GM12878 (cell line): ENCODE measurements around the gene SPRYD7. TPM values are rescaled to one million over a fixed set of nuclear protein-coding genes. Genes with fewer than 3 reads are reported as not detected.
"Not testable (repeated sequence)": the region's sequence is repeated elsewhere in the genome, so short reads cannot be mapped to it uniquely, and the experiment has no call there.

Source experiments
- ATAC-seq: fragments of 200-7000 bp; cut with Tn5 transposase; 3 replicates; pipeline ENCODE4 v1.9.1; 2020; ENCODE audit warnings: mild to moderate bottlenecking, moderate library complexity
- BruUV-seq: library from RNA; stranded (reverse); fragments of 400-500 nt; replicated peaks from 2 replicates; lab custom pipeline; 2021; lab: Mats Ljungman, UMichigan
- CTCF ChIA-PET: fragments of 300-600 bp; sonication (Branson Sonifier 250); formaldehyde crosslinking; extraction: SDS; loops from one replicate; lab custom pipeline; 2021; ENCODE audit warnings: inconsistent platforms; lab: Yijun Ruan, JAX
- POLR2A ChIA-PET: fragments of 350-600 bp; formaldehyde crosslinking; extraction: SDS; loops from one replicate; lab custom pipeline; 2021; ENCODE audit warnings: inconsistent platforms; lab: Charles Lee
- RAD21 ChIA-PET: fragments of 300-600 bp; sonication (Branson Sonifier 250); formaldehyde crosslinking; loops from one replicate; lab custom pipeline; 2023; ENCODE audit warnings: antibody characterized with exemption; ENCODE audit not compliant: unreplicated experiment; lab: Charles Lee
- SMC1A ChIA-PET: fragments of 300-600 bp; sonication (Branson Sonifier 250); formaldehyde crosslinking; loops from one replicate; lab custom pipeline; 2023; ENCODE audit not compliant: unreplicated experiment, uncharacterized antibody; lab: Charles Lee
- DNase-seq: peaks from one replicate; pipeline ENCODE4 v3.0.0-alpha.2; 2011; ENCODE audit warnings: low read depth, low spot score
- FAIRE-seq: peaks from 3 replicates; lab custom pipeline; 2011; peaks lifted over from hg19 to GRCh38; lab: Jason Lieb, UNC
- H2AFZ ChIP-seq: 2 replicates; pipeline ENCODE4 v1.6.0; 2011; ENCODE audit warnings: low read depth, low read length, control low read depth; ENCODE audit not compliant: control insufficient read depth
- H3K27ac ChIP-seq: 2 replicates; pipeline ENCODE4 v1.5.1; 2011; ENCODE audit warnings: control low read depth; ENCODE audit not compliant: control insufficient read depth, insufficient read depth
- H3K27me3 ChIP-seq, 2 experiments: replicated peaks in 1 of 2; 2 replicates each; pipeline versions ENCODE4 v1.6.0 to v1.6.1; 2011; ENCODE audit warnings: low read length in 1 of 2; ENCODE audit not compliant: control insufficient read depth in 2 of 2, insufficient read depth in 2 of 2
- H3K36me3 ChIP-seq, 2 experiments: 2 replicates each; pipeline ENCODE4 v1.5.1; 2011; ENCODE audit warnings: low read length in 1 of 2; ENCODE audit not compliant: control insufficient read depth in 2 of 2, insufficient read depth in 2 of 2
- H3K4me1 ChIP-seq: 2 replicates; pipeline ENCODE4 v1.6.1; 2011; ENCODE audit warnings: mild to moderate bottlenecking, low read length, moderate library complexity, mixed read lengths; ENCODE audit not compliant: control insufficient read depth, insufficient read depth
- H3K4me2 ChIP-seq: 2 replicates; pipeline ENCODE4 v1.6.0; 2011; ENCODE audit warnings: control low read depth; ENCODE audit not compliant: control insufficient read depth, insufficient read depth
- H3K4me3 ChIP-seq: fragments of 200-600 bp; sonication (generic); 2 replicates; pipeline ENCODE4 v1.5.1; 2016
- H3K79me2 ChIP-seq: 2 replicates; pipeline ENCODE4 v1.6.0; 2011; ENCODE audit warnings: low read length; ENCODE audit not compliant: control insufficient read depth, insufficient read depth
- H3K9ac ChIP-seq: 2 replicates; pipeline ENCODE4 v1.8.0; 2011; ENCODE audit warnings: low read length, control low read depth, mixed read lengths; ENCODE audit not compliant: control insufficient read depth, insufficient read depth
- H3K9me3 ChIP-seq: replicated peaks from 3 replicates; pipeline ENCODE4 v1.5.1; 2011; ENCODE audit warnings: mild to moderate bottlenecking, low read length; ENCODE audit not compliant: control insufficient read depth, insufficient read depth
- H4K20me1 ChIP-seq: 2 replicates; pipeline ENCODE4 v1.6.0; 2011; ENCODE audit not compliant: control insufficient read depth, insufficient read depth
- SKIL ChIP-seq: fragments of 450-650 bp; IDR thresholded peaks from 2 replicates; pipeline ENCODE4 v1.6.1; 2017; ENCODE audit warnings: mild to moderate bottlenecking, low read depth, inconsistent platforms; ENCODE audit not compliant: poor library complexity, severe bottlenecking
- whole genome bisulfite sequencing: methylation state at CpG from one replicate; pipeline ENCODE4 v1.1.6; 2016; ENCODE audit warnings: low lambda C conversion rate; ENCODE audit not compliant: insufficient replicate concordance, insufficient coverage; ENCODE audit errors: missing lambda C conversion rate; 5-methylcytosine and 5-hydroxymethylcytosine counted together
- in situ Hi-C: fragments of 300-500 bp; cut with MboI; formaldehyde crosslinking; loops from 9 replicates; pipeline ENCODE4 v1.14.3; 2018; ENCODE audit warnings: mixed read lengths
- intact Hi-C: fragments of 100-400 bp; cut with micrococcal nuclease; formaldehyde crosslinking; loops from one replicate; pipeline ENCODE4 v1.14.2; 2022; ENCODE audit not compliant: unreplicated experiment
- polyA plus RNA-seq, 11 experiments: library from polyadenylated mRNA; depleted of rRNA in 4 of 11; unstranded in 6 of 11; stranded (reverse) in 5 of 11; fragments of >200 nt; fragmentation: Nextera tagmentation in 4 of 11; fragmentation: Illumina TruSeq in 1 of 11; extraction: Ambion mirVana in 4 of 11; extraction: Trizol in 1 of 11; gene quantifications; 1 replicate in 1 of 11; 2 replicates in 10 of 11; pipeline versions ENCODE4 v1.2.1 to v1.2.3, GENCODE V29; 2011 to 2016; ENCODE audit warnings: inconsistent platforms in 2 of 11, missing spikeins in 2 of 11, low read depth in 1 of 11
- total RNA-seq, 4 experiments: library from RNA; depleted of rRNA in 3 of 4; stranded (reverse); fragments of >200 nt in 3 of 4; fragmentation: Illumina TruSeq in 1 of 4; extraction: Trizol in 1 of 4; gene quantifications; 2 replicates each; pipeline versions ENCODE4 v1.2.1 to v1.2.3, GENCODE V29; 2013 to 2021

Gene SPRYD7
- total and polyA plus RNA-seq, 10 of the 15 experiments (the other 5 are each of a cell fraction or from before 2014, with no cell fraction given): 5.3 to 18.7 (median 9.6) TPM

- TF ChIP-seq SKIL: no peak
These were observed 13.8 kb downstream of the SPRYD7 start (continued) for GRCh38 chr13:49922301-49922700.

- POLR2A ChIA-PET, H3K27ac ChIP-seq, FAIRE-seq, H3K9ac ChIP-seq, ATAC-seq, H2AFZ ChIP-seq, H3K9me3 ChIP-seq, H4K20me1 ChIP-seq, intact Hi-C loops, H3K4me1 ChIP-seq, H3K36me3 ChIP-seq, H3K79me2 ChIP-seq, H3K27me3 ChIP-seq, H3K4me2 ChIP-seq, H3K4me3 ChIP-seq, in situ Hi-C loops, RAD21 ChIA-PET, DNase-seq: not testable (repeated sequence)
- WGBS: 98% methylated on average over 4 of the region's 4 CpGs
- SMC1A ChIA-PET: interaction anchor here (1.6 kb wide), 1 partner anchor 11 kb away, joined by 3 read pairs; no protein-coding TSS in a partner anchor
- TSS peak; percentile 54 for BruUV-seq
- CTCF ChIA-PET: interaction anchor here (1.9 kb wide), 1 partner anchor 15 kb away, joined by 7 read pairs; the partner anchor contains the start of gene SPRYD7
These were observed 15.2 kb downstream of the SPRYD7 start for GRCh38 chr13:49920969-49921368.

GRCh38 chr13:49918106-49918505, 18.0 kb downstream of the SPRYD7 start:
- in situ Hi-C loops, H3K36me3 ChIP-seq, RAD21 ChIA-PET, H3K4me1 ChIP-seq, POLR2A ChIA-PET, H3K9me3 ChIP-seq, H3K27ac ChIP-seq, DNase-seq, CTCF ChIA-PET, intact Hi-C loops, H3K79me2 ChIP-seq, ATAC-seq, FAIRE-seq, H4K20me1 ChIP-seq, H3K9ac ChIP-seq, H3K4me3 ChIP-seq, BruUV-seq, H2AFZ ChIP-seq, H3K27me3 ChIP-seq, H3K4me2 ChIP-seq: not testable (repeated sequence)
- SMC1A ChIA-PET: interaction anchor here (0.6 kb wide), 1 partner anchor 37 kb away, joined by 3 read pairs; no protein-coding TSS in a partner anchor
- 98% methylated on average over 8 of the region's 8 CpGs for WGBS
